ENCODE results near the gene CSN1S1.

The CSN1S1 gene

GRCh38 chr4:69995526-69996016, 64.7 kb downstream of the CSN1S1 start, which contains the start of gene STATH:
Gene STATH, plus strand, starts transcription at chr4:69995966. Its CDS starts 2,472 bp downstream, at chr4:69998438.
- DNase-seq: no peak
